A673 (cell line): ENCODE measurements around the gene PF4V1.

Experiments used
- EZH2 ChIP-seq: fragments of 200-600 bp; sonication (generic); IDR thresholded peaks from 2 replicates; pipeline ENCODE4 v1.6.1; 2017; ENCODE audit warnings: borderline replicate concordance, low read depth, mild to moderate bottlenecking, mixed read lengths, antibody characterized with exemption, low read length; ENCODE audit not compliant: poor library complexity, severe bottlenecking
- TF ChIP-seq, protein P1 (sequence below): fragments of 300-800, 200-600 bp; sonication (generic); conservative IDR thresholded peaks from 2 replicates; pipeline ENCODE4 v1.5.1; 2017; ENCODE audit warnings: low read depth, mild to moderate bottlenecking, antibody characterized with exemption, low read length, moderate library complexity, mixed read lengths

DNA sequence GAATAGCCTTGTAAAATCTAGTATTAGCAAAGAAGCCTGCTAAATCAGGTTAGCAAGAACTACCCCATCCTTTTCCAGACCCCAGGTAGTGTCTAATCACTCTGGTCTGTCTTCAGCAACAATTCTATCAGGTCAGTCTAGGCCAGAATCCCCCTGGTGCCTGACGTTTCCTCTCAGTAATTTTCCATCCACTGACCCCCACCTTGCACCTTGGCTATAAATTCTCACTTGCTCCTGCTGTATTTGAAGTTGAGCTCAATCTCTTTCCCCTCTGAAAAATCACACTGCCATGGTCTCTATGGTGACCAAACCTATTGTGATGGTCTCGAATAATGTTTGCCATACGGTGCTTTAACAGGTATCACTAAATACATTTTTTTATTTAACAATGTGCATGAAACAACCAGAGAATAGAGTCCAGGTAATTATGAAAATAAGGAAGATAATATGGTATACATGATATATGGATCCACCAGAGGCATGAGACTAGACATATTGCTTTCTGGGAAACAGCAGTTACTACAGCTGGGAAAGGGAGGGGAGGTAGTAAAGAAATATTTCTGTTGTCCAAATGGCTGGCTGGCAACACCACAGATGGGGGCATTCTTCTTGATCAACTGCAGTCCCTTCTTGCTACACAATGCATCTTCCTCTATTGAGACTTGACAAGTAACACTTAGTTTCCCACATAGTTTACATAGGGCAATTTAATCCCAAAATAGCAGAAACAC lies 49.9 kb downstream of the PF4V1 start:
- TF ChIP-seq, protein P1, sequence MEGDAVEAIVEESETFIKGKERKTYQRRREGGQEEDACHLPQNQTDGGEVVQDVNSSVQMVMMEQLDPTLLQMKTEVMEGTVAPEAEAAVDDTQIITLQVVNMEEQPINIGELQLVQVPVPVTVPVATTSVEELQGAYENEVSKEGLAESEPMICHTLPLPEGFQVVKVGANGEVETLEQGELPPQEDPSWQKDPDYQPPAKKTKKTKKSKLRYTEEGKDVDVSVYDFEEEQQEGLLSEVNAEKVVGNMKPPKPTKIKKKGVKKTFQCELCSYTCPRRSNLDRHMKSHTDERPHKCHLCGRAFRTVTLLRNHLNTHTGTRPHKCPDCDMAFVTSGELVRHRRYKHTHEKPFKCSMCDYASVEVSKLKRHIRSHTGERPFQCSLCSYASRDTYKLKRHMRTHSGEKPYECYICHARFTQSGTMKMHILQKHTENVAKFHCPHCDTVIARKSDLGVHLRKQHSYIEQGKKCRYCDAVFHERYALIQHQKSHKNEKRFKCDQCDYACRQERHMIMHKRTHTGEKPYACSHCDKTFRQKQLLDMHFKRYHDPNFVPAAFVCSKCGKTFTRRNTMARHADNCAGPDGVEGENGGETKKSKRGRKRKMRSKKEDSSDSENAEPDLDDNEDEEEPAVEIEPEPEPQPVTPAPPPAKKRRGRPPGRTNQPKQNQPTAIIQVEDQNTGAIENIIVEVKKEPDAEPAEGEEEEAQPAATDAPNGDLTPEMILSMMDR: no peak
- no peak for TF ChIP-seq EZH2
